ENCODE results near the gene MOB2. TPM values are rescaled to one million over a fixed set of nuclear protein-coding genes. Genes with fewer than 3 reads are reported as not detected.

Gene MOB2, protein sequence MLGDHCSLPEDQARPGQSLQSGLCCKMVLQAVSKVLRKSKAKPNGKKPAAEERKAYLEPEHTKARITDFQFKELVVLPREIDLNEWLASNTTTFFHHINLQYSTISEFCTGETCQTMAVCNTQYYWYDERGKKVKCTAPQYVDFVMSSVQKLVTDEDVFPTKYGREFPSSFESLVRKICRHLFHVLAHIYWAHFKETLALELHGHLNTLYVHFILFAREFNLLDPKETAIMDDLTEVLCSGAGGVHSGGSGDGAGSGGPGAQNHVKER
- total RNA-seq (ENCODE audit: insufficient read depth, low replicate concordance): 33.9 TPM

DNA sequence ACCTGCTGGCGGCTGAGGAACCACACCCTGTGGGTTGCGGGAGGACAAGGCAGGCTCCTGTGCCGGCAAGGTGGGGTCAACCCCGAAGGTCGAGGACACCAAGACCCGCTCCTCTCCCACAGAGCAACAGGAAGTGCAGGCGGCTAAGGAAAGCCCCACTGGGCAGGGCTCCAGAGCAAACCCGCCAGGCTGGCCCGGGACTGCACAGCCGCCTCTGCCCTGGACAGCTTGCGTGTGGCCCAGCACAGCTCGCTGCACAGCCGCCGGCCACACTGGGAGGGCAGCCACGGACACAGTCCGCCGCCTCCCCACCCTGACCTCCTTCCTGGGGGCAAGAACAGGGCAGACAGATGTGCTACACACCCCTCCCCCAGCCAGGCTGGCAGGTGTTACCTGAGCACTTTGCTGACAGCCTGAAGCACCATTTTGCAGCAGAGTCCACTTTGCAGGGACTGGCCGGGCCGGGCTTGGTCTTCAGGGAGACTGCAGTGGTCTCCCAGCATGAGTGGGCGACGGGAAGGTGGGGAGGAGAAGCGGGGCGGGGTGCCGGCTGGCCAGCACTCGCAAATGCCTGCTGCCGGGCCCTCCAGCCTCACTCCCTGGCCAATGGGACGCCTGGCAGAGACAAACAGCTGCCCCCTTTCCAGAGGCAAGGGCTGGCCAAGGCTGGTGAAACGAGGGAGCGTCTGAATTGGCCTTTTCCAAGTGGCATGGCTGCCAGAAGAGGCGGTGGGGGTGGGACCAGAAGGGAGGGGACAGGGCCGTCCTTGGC is at the start of gene MOB2:
MOB2 (minus strand) TSS at position 726 of the 772 bp plus-strand sequence; CDS start at position 503, 223 bp downstream.
- DNase-seq (ENCODE audit: low spot score): no peak

DNA sequence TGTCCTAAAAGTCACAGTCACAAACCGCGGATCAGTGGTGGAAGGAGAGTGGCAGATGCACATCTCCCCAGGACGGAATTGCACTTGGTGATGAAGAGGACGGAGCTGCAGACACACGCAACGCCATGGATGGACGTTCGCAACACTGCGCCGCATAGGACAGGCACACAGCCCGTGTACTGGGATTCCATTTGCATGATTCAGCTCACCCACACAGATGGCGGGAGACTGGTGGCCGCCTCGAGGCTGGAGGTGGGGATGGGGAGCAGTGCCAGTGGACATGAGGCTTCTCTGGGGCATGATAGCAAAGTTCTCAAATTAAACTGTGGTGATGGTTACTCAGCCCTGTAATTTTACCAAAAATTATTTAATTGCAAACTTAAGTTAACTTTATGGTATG is 48.1 kb upstream of the MOB2 start:
- DNase-seq (ENCODE audit: low spot score): no peak

DNA sequence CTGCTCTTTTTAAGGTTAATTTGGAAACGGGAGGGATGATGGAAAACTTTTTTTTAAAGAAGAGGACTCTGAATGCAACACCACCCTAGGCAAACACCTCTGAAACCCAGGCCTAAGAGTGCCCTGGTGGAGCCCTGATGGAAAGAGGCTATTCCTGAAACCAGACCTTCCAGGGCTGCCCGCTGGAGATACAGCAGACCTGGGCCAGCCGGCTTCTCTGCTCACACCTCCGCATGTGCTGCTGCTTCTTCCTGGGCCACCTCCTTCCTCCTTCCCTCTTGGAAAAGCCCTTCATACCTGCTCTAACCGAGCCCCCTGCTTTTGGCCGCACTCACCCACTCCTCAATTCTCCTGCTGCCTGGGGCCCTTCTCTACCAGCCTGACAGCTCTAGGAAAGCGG is 47.6 kb upstream of the MOB2 start:
- DNase-seq (ENCODE audit: low spot score): no peak

DNA sequence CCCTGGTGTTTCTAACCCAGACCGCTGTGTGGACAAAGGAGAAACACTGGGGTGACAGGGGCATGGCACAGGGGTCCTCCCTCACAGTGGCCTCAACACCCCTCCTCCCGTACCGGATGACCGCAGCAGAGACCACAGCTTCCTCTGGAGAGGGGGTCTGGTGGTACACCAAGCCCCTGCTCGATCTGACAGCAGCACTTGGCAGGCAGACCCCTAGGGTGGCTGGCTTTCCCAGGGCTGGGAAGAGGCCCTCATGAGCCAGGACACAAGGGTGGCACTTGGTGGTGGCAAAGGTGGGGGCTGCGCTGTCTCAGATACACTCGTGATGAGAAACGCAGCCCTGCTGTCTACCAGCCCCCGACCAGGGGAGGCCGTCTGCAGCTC is 46.8 kb upstream of the MOB2 start:
- no peak for DNase-seq (ENCODE audit: low spot score)

DNA sequence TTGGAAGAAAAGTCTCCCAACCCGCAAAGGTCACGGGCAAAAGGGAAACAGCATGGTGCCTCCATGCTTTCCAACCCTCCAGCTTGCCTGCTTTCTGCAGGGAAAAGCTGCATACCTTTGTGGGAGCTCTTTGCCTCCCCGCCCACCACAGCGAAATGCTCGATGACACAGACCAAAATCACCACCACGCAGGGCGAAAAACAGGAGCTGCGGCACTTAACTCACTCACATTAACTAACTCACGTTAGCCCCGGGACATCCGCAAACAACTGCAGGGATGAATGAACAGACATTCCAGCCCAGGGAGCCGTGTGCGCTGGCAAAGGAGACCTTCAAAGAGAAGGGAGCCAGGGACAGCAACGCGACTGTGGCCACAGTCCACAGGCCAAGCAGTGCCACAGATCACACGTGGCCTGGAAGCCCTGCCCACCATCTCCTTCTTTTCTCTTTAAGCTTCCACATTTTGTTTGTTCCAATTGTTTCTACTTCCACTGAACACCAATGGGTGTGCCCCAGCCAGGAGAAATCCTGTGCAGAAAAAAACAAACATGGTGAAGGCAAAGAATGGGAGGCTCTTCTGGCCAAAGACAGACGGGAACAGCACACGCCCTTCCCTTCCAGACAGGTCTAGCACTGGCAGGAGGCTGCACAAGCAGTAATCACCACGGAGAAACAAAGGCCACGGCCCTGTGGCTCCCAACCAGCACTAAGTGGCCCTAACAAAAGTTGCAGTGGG is 46.2 kb upstream of the MOB2 start:
- no peak for DNase-seq (ENCODE audit: low spot score)

DNA sequence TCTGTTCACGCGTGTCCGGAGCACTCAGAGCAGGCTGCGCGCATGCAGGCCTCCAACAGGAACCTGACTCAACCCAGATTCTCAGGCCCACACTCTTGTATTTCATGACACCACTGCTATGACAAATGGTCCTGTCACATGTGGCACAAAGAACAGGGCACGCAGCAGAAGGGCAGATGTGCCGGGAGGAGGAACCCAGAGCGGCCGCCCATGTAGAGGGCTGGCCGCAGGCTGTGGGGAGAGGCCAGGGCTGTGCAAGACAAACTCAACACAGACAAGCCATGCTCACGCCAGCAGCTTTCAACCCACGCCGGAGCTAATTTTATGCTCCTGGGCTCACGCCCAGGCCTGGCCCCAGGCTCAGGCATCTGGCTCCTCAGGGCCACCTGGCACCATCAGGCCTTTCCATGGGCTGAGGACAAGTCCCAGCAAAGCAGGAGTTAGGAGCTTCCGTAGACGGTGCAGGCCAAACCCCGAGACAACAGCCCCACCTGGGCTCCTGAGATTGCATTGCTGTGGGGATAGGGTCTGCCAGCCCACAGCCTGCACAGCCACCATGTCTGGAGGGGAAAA is 45.5 kb upstream of the MOB2 start:
- no peak for DNase-seq (ENCODE audit: low spot score)

DNA sequence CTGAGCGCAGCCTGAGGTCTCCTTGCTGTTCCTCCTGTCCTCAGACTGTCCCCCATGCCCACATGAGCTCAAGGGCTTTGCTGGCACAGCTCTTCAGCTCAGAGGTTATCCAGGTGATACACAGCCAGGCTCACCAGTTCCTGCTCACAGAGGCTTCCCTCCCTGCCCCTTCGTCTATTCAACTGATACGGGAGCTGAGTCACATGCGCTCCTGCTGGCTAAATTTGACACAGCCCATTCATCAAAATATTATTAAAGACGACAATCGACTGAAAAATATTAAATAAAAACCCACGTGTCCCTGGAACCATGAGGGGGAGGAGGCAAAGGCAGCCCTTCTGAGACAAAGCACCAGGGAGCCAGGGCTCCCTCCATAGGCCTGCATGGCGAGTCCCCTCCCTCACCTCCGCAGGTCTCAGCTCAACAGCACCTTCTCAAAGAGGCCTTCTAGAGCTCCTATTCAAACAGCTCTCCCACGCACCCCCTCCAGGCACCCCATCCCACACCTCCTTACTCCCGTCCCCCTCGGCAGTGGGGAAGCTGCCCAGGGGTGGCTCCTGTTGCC is 45.0 kb upstream of the MOB2 start:
- DNase-seq (ENCODE audit: low spot score): no peak

DNA sequence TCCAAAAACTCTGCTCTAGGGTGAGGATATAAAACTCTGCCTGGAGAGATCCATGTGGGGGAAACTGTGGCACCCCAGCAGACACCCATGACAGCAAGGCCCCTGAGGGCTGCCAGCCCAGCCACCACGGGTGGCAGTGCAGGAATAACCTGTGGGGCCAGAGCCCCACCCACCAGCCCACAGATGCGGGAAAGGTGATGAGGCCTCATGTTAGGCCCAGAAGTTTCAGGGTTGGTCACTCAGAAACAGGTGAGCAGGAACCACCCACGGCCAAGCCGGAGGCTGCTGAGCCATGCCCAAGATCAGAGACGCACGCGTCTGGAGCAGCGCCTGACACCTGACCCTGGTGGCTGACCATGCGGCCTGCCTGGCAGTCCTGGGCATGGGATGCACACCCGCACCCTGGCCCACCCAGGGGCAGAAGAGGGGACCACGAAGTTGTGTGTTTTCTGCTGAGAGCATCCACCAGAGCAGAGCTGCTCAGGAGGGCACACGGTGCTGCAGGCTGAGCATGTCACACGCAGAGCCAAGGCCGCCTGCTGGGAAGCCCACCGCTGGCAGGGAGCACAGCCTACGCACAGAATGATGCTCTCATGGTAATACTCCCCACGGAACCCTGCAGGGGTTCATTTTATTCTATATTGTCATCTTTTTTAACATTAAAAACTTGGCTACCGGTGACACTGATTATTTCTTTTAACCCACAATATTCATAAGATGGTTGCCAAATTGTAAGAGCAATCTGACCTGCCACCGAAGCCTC is 44.3 kb upstream of the MOB2 start:
- no peak for DNase-seq (ENCODE audit: low spot score)

DNA sequence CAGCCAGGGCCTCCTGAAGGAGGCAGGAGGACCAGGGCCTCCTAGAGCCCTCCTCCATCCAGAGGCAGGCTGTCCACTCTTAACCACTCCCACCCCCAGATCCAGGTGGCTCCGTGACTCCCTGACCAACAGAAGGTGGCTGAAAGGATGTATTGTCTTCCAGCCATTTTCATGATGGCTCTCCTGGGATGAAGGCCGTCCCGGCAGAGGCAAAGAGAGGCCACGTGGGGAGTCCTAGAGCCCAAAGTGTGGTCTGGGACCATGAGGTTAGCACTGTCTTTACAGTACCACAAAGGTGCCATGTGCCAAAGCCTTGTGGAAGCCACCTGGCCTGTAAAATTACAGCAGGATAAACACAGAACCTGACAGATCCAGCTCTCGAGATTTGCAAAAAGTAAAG is 43.2 kb upstream of the MOB2 start:
- no peak for DNase-seq (ENCODE audit: low spot score)

DNA sequence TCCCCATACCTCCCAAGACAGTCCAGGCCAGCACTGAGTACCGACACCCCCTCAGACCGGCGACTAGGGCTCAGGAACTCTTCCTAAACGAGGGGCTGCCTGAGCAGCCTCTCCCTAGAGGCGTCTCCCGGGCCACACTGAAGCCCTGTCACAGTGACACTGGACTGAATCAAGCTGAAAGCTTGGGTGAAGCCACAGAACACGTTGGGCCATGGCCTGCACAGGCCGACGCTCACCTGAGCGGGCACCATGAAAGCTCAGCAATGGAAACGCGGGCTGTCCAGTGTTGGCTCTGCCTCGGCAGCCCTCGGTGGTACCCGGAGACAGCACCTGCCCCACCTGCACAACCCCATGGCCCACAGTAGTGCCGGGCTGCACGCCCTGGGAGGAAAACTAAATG is 42.7 kb upstream of the MOB2 start:
- DNase-seq (ENCODE audit: low spot score): no peak

DNA sequence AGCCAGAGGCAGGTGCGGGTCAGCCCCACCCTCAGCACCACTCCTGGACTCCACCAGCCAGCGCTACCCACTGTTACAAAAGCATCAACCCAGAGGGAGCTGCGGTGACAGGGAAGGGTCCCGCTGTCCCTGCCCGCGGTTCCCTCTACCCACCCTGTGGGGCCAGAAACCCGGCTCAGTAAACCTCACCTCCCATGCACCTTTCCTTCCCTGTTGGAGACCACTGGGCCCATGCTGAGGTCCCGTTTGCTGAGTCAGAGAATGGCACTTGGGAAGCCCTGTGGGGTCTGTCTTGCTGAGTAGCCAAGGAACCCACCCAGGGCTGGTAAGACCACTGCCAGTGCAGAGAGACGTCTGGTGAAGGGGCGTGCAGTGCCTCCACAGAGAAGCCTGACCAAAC is 42.1 kb upstream of the MOB2 start:
- no peak for DNase-seq (ENCODE audit: low spot score)

DNA sequence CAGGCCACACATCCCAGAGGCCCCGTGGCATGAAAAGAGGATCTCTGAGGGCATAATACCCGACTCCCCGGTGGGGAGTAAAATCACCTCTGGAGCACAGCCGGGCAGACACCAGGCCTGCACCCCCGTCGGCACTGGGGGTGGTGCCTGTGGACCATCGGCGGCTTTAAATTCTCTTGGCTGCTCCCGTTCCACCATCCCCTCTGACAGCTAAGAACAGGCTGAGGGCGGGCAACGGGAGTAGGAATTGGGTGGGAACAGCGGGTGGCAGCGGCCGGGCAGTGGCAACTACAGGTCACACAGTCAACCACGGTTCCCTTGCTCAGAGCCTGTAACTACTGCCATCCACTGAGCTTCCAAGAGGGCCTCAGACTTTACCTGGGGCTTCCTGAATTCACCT is 40.2 kb upstream of the MOB2 start:
- DNase-seq (ENCODE audit: low spot score): no peak

DNA sequence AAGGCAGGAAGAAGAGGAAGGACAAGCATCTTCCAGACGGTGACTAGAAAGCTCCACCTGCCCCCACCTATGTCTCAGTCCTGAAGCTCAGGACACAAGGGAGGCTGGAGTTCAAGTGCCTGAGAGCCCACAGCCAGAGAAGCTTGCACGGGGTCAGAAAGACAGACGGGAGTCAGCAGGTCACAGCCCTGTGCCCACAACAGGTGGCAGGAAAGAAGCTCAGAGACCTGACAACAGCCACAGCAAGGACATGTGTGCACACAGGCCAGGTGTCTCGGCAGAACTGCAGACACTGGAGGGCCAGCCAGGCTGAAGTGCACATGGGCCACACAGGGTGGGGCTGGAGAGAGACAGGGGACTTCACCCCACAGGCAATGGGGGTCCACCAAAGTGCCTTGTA is 37.2 kb upstream of the MOB2 start:
- DNase-seq (ENCODE audit: low spot score): no peak

DNA sequence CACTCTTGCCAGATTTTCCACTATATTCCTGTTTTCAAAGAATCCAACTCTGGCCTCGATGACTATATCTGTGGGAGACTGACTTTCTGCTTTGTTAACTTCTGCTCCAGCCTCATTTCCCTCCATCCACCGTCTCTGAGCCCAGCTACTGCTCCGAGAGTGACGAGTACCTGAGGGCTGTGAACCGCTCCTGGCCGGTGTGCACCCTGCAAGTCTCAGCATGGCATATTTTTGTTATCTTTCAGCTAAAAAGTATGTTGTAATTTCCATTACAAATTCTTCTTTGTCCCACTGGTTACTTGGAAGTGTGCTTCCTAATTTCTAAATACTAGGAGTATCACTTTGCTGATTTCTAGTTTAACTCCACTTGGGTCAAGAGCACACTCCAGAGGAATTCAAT is 36.5 kb upstream of the MOB2 start:
- DNase-seq (ENCODE audit: low spot score): no peak

DNA sequence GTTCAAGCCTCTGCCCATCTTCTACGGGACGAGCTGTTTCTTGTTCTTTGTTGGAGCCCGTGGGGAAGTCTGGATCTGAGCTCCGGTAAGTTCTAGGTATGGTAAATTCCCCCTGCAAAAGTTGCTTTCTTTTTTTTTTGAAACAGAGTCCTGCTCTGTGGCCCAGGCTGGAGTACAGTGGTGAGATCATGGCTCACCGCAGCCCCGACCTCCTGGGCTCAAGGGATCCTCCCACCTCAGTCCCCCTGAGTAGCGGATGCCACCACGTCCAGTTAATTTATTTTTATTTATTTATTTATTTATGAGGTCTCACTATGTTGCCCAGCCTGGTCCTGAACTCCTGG is 35.5 kb upstream of the MOB2 start:
- DNase-seq (ENCODE audit: low spot score): no peak

DNA sequence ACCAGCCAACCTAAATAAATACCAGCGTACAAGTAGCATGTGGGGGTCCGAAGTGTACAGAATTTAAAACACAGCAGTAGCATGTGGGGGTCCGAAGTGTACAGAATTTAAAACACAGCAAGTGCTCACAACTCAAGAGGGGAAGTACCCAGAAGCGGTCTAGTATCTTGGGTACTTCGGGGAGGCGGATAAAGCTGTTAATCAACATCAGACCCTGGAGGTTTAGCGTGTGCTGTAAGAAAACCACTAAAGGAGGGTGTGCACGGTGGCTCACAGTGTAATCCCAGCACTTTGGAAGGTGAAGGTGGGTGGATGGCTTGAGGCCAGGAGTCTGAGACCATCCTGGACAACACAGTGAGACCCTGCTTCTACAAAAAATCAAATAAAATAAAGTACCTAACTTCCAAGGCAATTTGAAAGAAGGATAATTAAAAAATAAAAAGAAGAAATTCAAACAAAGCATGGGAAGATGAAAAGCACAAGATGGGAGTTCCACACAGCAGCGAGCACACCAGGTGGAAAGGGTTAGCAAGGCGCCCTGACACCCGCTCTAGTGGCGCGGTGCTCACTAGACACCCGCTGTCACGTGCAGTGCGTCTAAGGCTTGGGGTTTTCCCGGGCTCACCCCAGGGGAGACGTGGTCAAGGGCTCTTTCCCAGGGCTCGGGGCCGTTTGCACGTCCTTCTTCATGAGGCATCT is 35.0 kb upstream of the MOB2 start:
- DNase-seq (ENCODE audit: low spot score): no peak

DNA sequence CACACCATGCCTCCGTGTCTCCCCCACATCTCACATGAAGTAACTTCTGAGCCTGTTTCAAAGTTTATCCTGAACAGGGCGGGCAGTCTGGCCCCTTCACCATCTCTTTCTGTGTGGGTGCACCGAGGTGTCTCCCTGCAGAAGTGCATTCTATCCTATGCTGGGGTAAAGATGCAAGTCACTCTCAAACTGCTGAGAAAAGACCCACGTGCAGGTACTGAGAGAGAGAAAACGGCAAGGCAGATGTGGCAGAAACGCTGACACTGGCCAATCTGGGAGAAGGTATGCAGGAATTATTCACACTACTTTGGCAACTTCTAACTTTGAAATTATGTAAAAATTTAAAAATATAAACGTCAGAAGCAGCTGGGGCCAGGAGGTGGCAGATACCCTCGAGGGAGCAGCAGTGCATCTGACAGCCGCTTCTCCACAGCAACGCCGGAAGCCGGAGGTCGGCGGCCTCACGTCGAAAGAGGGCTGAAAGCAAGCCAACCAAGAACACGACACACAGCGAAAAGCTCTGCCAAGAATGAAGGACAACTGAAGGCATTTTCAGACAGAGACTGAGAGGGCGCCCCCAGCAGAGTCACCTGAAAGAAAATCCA is 34.2 kb upstream of the MOB2 start:
- no peak for DNase-seq (ENCODE audit: low spot score)

DNA sequence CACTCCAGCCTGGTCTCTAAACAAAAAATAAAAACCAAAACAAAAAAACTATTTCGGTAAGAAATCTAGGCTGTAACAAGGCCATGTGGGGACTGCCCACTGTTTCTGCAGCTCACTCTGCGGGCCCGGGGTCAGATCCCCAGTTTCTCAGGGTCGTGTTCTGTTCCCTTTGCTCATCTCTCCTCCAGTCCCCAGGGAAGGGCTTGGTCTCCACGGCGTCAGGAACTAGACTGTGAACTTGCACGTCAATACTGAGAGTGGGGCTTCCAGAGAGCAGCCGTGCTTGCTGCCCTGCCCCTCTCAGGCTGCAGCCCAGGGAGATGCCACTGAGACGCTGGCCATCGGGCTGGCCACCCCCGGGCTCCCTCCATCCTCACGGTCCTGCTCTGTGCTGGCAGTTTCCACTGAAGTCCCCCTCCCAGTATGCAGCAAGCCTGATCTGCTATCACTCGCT is 33.7 kb upstream of the MOB2 start:
- DNase-seq (ENCODE audit: low spot score): no peak

DNA sequence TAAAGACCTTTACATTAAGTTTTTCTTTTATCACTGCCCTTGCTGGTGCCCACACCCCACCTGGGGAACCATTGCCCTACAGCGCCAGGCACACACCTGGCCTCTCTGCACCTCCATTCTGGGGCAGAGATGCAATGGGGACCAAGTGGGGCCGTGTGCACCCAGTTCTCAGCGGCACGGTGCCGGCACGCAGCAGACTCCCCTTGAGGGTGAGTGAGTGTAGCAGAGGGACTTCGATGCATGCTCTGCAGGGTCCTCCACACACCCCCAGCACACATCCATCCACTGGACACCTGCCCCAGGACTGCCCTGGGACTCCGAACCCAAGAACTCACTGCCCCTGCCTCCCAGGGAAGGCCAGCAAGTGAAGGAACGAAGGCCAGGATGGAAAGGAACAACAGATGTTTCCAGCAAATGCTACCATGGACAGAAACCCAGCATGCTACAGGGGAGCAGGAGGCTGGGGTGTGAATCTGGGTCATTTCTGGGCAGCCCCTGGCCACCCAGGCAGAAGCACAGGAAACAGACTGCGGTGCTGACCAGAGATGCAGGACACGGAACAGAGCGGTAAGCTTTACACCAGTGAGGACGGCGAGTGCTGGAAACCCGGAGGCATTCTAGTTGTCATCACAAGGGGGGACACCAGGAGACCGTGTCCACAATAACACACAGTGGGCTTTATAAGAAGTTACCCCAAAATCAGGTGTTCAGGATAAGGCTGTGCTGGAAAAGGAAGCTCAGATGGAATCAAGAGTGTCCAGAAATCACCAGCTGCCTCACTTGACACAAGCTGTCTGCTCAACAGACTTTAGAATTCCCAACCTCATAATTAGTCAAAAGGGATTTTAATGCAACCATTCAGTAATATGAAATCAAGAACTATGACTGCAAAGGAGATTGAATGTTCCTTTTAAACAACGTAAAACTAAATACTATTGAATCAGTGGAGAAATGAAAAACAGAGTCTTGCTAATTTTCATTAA is 32.7 kb upstream of the MOB2 start:
- DNase-seq (ENCODE audit: low spot score): no peak
